ENCODE results near the gene FSD1. TPM values are rescaled to one million over a fixed set of nuclear protein-coding genes. Genes with fewer than 3 reads are reported as not detected.

FSD1 gene
- polyA plus RNA-seq: 1 to 10 TPM in 1 of 2 donors, under 1 TPM in 1; 0.19 to 1.2 TPM

DNA sequence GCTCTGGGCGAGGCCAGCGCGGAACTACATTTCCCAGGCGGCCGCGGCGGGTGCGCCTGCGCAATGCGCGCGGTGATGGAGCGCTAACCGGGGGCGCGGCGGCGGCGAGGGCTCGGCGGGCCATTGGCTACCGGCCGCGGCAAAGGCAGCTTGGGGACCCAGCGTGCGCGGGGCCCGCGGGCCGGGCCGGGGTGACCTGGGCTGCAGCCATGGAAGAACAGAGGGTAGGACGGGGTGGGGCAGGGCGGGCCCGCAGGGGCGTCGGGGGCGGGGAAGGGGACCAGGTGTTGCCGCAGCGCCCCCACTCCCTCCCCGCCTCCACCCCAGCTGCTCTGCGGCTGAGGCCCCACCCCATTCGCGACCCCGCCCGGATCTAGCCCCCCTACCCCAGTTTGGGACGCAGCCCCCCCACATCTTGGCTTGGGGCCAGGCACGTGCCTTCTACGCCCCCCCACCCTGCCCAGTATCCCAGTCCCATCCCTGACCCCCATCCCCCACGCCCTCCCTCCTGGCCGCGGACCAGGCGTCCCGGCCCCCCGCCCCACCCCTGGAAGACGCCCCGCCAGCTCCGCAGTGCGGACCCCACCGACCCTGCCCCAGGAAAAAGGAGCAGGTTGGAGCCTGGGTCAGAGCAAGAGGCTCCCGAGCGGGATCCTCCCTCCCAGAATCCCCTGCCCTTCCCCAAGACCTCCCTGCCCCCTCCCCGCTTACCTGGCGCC is at the start of gene FSD1:
Gene FSD1 (plus strand): TSS at position 61 of the 719 bp plus-strand sequence. CDS start 149 bp downstream, at position 210.
- H3K36me3 ChIP-seq (ENCODE audit: control insufficient read depth in 2 of 2, insufficient read depth in 2 of 2, low read length in 1 of 2): no peaks in the 10 kb centered on the region
- H3K4me3 ChIP-seq (ENCODE audit: low read depth in 1 of 2, low read length in 2 of 2): no peak within 1 kb of the TSS
- no peak within 1 kb of the TSS for H3K27ac ChIP-seq (ENCODE audit: low read depth in 2 of 2, low read length in 1 of 2)
- H3K4me1 ChIP-seq (ENCODE audit: control insufficient read depth in 2 of 2, insufficient read depth in 2 of 2, low read length in 1 of 2): no peaks in the 10 kb centered on the region
- WGBS, 2 donors: 5 to 6% methylated on average over 36 to 63 of the region's 63 CpGs
- no peaks in the 10 kb centered on the region for H3K27me3 ChIP-seq (ENCODE audit: control insufficient read depth in 1 of 2, insufficient read depth in 2 of 2, low read length in 2 of 2)
- no peaks in the 10 kb centered on the region for H3K9me3 ChIP-seq (ENCODE audit: control insufficient read depth in 2 of 2, insufficient read depth in 1 of 2, low read depth in 1 of 2, low read length in 1 of 2)

DNA sequence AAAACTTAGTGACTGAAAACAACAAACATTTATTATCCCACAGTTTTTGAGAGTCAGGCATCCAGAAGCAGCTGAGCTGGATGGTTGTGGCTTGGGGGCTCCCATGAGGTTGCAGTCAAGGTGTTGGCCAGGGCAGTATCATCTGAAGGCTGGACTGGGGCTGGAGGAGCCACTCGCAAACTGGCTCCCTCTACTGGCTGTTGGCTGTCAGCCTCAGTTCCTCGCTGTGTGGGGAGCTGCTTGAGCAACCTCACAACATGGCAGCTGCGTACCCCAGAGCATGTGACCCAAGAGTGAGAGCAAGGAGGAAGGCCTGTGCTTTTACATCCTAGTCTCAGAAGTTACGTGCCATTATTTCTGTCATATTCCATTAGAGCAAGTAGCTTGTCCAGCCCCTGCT is 47.8 kb upstream of the FSD1 start:
- no peaks in the 10 kb centered on the region for H3K27me3 ChIP-seq (ENCODE audit: control insufficient read depth in 1 of 2, insufficient read depth in 2 of 2, low read length in 2 of 2)
- peaks cover 0 to 6% of the 10 kb centered on the region in 2 donors for H3K9me3 ChIP-seq (ENCODE audit: control insufficient read depth in 2 of 2, insufficient read depth in 1 of 2, low read depth in 1 of 2, low read length in 1 of 2)
- peaks cover 20 to 50% of the 10 kb centered on the region in 2 donors for H3K36me3 ChIP-seq (ENCODE audit: control insufficient read depth in 2 of 2, insufficient read depth in 2 of 2, low read length in 1 of 2)
- no peaks in the 10 kb centered on the region for H3K4me1 ChIP-seq (ENCODE audit: control insufficient read depth in 2 of 2, insufficient read depth in 2 of 2, low read length in 1 of 2)
- 97 to 99% methylated on average over 4 of the region's 4 CpGs for WGBS, 2 donors
- no peak overlapping the region for H3K27ac ChIP-seq (ENCODE audit: low read depth in 2 of 2, low read length in 1 of 2)
- H3K4me3 ChIP-seq (ENCODE audit: low read depth in 1 of 2, low read length in 2 of 2): no peak overlapping the region

GRCh38 chr19:4257025-4257424 is 47.4 kb upstream of the FSD1 start:
- Histone ChIP-seq H3K36me3 (ENCODE audit: control insufficient read depth in 2 of 2, insufficient read depth in 2 of 2, low read length in 1 of 2) (peaks cover 20 to 52% of the 10 kb centered on the region in 2 donors), H3K27ac (ENCODE audit: low read depth in 2 of 2, low read length in 1 of 2) (no peak overlapping the region), H3K9me3 (ENCODE audit: control insufficient read depth in 2 of 2, insufficient read depth in 1 of 2, low read depth in 1 of 2, low read length in 1 of 2) (peaks cover 0 to 6% of the 10 kb centered on the region in 2 donors), H3K27me3 (ENCODE audit: control insufficient read depth in 1 of 2, insufficient read depth in 2 of 2, low read length in 2 of 2) (no peaks in the 10 kb centered on the region), H3K4me3 (ENCODE audit: low read depth in 1 of 2, low read length in 2 of 2) (no peak overlapping the region), H3K4me1 (ENCODE audit: control insufficient read depth in 2 of 2, insufficient read depth in 2 of 2, low read length in 1 of 2) (no peaks in the 10 kb centered on the region)
- 89 to 97% methylated on average over 6 of the region's 6 CpGs for WGBS, 2 donors

GRCh38 chr19:4258181-4258580 is 46.2 kb upstream of the FSD1 start:
- Histone ChIP-seq H3K4me3 (ENCODE audit: low read depth in 1 of 2, low read length in 2 of 2) (no peak overlapping the region), H3K36me3 (ENCODE audit: control insufficient read depth in 2 of 2, insufficient read depth in 2 of 2, low read length in 1 of 2) (peaks cover 17 to 54% of the 10 kb centered on the region in 2 donors), H3K4me1 (ENCODE audit: control insufficient read depth in 2 of 2, insufficient read depth in 2 of 2, low read length in 1 of 2) (no peaks in the 10 kb centered on the region), H3K9me3 (ENCODE audit: control insufficient read depth in 2 of 2, insufficient read depth in 1 of 2, low read depth in 1 of 2, low read length in 1 of 2) (peaks cover 0 to 6% of the 10 kb centered on the region in 2 donors), H3K27ac (ENCODE audit: low read depth in 2 of 2, low read length in 1 of 2) (no peak overlapping the region), H3K27me3 (ENCODE audit: control insufficient read depth in 1 of 2, insufficient read depth in 2 of 2, low read length in 2 of 2) (no peaks in the 10 kb centered on the region)
- WGBS, 2 donors: 94 to 96% methylated on average over 27 to 28 of the region's 28 CpGs

- Histone ChIP-seq H3K4me3 (ENCODE audit: low read depth in 1 of 2, low read length in 2 of 2) (no peak overlapping the region), H3K4me1 (ENCODE audit: control insufficient read depth in 2 of 2, insufficient read depth in 2 of 2, low read length in 1 of 2) (no peaks in the 10 kb centered on the region), H3K36me3 (ENCODE audit: control insufficient read depth in 2 of 2, insufficient read depth in 2 of 2, low read length in 1 of 2) (peaks cover 9 to 49% of the 10 kb centered on the region in 2 donors), H3K27ac (ENCODE audit: low read depth in 2 of 2, low read length in 1 of 2) (no peak overlapping the region), H3K9me3 (ENCODE audit: control insufficient read depth in 2 of 2, insufficient read depth in 1 of 2, low read depth in 1 of 2, low read length in 1 of 2) (peaks cover 0 to 6% of the 10 kb centered on the region in 2 donors), H3K27me3 (ENCODE audit: control insufficient read depth in 1 of 2, insufficient read depth in 2 of 2, low read length in 2 of 2) (no peaks in the 10 kb centered on the region)
- WGBS, 2 donors: 90 to 94% methylated on average over 11 of the region's 11 CpGs
These were observed 43.7 kb upstream of the FSD1 start for GRCh38 chr19:4260613-4261191.

DNA sequence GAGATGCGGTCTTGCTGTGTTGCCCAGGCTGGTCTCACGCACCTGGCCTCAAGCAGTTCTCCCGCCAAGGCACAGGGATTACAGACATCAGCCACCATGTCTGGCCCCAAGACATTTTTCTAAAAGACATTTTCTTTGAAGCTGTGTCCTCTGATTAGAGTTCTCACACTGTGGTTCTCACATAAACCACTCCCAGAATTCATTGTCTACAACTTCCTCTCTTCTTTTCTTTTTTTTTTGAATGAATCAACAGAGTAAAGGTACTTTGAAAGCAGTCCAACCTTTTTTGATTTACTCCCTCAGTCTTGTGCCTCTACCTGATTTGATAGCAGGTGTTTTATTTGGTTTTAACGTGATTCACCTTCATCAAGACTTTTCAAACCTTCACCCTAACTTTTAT is 39.6 kb upstream of the FSD1 start:
- no peak overlapping the region for H3K27ac ChIP-seq (ENCODE audit: low read depth in 2 of 2, low read length in 1 of 2)
- H3K9me3 ChIP-seq (ENCODE audit: control insufficient read depth in 2 of 2, insufficient read depth in 1 of 2, low read depth in 1 of 2, low read length in 1 of 2): peaks cover 0 to 4% of the 10 kb centered on the region in 2 donors
- peaks cover 5 to 46% of the 10 kb centered on the region in 2 donors for H3K36me3 ChIP-seq (ENCODE audit: control insufficient read depth in 2 of 2, insufficient read depth in 2 of 2, low read length in 1 of 2)
- no peaks in the 10 kb centered on the region for H3K4me1 ChIP-seq (ENCODE audit: control insufficient read depth in 2 of 2, insufficient read depth in 2 of 2, low read length in 1 of 2)
- H3K4me3 ChIP-seq (ENCODE audit: low read depth in 1 of 2, low read length in 2 of 2): no peak overlapping the region
- H3K27me3 ChIP-seq (ENCODE audit: control insufficient read depth in 1 of 2, insufficient read depth in 2 of 2, low read length in 2 of 2): no peaks in the 10 kb centered on the region
- WGBS, 2 donors: 51 to 56% methylated on average over 4 of the region's 4 CpGs

DNA sequence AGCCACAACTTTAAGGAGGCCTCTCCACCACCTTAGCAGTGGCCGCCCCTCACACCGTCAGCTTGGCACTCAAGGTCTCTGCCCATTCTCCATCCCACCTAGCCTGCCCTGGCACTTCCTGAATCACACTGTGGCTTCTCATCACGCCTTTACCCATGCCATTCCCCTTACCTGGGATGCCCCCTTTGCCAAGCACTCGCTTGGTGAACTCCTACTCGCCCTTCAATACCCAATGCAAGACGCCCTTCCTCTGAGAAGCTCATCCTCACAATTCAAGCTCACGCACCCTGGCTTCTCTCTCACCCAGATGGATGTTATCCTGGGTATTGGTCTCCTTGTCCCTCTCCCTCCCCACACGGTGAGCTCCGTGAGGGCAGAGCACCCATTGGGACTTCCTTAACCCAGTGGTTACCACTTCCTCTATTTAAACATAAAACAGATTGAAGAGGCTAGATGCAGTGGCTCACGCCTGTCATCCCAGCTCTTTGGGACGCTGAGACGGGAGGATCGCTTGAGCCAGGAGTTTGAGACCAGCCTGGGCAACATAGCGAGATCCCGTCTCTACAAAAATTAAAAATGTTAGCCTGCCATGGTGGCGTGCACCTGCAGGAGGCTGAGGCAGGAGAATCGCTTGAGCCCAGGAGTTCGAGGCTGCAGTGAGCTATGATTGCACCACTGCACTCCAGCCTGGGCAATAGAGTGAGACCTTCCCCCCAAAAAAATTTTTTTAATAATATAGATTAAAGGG is 38.0 kb upstream of the FSD1 start:
- H3K9me3 ChIP-seq (ENCODE audit: control insufficient read depth in 2 of 2, insufficient read depth in 1 of 2, low read depth in 1 of 2, low read length in 1 of 2): peaks cover 0 to 4% of the 10 kb centered on the region in 2 donors
- no peak overlapping the region for H3K4me3 ChIP-seq (ENCODE audit: low read depth in 1 of 2, low read length in 2 of 2)
- H3K27ac ChIP-seq (ENCODE audit: low read depth in 2 of 2, low read length in 1 of 2): no peak overlapping the region
- 91 to 92% methylated on average over 18 of the region's 18 CpGs for WGBS, 2 donors
- no peaks in the 10 kb centered on the region for H3K4me1 ChIP-seq (ENCODE audit: control insufficient read depth in 2 of 2, insufficient read depth in 2 of 2, low read length in 1 of 2)
- peaks cover 5 to 36% of the 10 kb centered on the region in 2 donors for H3K36me3 ChIP-seq (ENCODE audit: control insufficient read depth in 2 of 2, insufficient read depth in 2 of 2, low read length in 1 of 2)
- H3K27me3 ChIP-seq (ENCODE audit: control insufficient read depth in 1 of 2, insufficient read depth in 2 of 2, low read length in 2 of 2): no peaks in the 10 kb centered on the region

DNA sequence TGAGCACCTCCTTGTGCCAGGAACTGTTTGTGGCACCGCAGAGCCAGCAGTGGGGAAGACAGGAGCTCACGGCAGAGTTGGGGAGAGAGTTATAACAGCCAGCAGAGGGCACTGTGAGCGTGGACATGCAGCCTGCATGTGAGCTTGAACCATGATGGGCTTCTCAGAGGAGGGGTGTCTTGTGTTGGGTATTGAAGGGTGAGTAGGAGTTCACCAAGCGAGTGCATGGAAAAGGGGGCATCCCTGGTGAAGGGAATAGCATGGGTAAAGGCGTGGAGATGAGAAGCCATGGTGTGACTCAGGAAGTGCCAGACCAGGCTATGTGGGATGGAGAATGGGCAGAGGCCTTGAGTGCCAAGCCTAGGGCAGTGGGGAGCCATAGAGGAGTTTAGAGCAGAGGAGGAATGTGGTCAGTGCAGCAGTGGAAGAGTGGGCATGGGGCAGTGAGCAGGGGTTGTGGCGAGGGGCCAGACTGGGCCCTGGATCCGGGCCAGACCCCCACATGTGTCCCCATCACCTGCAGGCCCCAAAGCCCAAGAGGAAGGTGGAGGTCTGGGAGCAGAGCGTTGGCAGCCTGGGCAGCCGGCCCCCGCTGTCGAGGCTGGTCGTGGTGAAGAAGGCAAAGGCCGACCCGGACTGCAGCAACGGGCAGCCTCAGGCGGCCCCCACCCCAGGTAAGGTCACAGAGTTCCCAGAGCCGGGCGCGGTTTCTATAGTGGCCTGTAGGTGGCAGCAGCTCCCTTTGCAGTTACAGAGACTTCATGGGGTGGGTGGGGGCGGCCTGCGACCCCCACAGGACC is 37.1 kb upstream of the FSD1 start:
- Histone ChIP-seq H3K4me1 (ENCODE audit: control insufficient read depth in 2 of 2, insufficient read depth in 2 of 2, low read length in 1 of 2) (no peaks in the 10 kb centered on the region), H3K9me3 (ENCODE audit: control insufficient read depth in 2 of 2, insufficient read depth in 1 of 2, low read depth in 1 of 2, low read length in 1 of 2) (peaks cover 0 to 4% of the 10 kb centered on the region in 2 donors), H3K27ac (ENCODE audit: low read depth in 2 of 2, low read length in 1 of 2) (no peak overlapping the region), H3K27me3 (ENCODE audit: control insufficient read depth in 1 of 2, insufficient read depth in 2 of 2, low read length in 2 of 2) (no peaks in the 10 kb centered on the region), H3K36me3 (ENCODE audit: control insufficient read depth in 2 of 2, insufficient read depth in 2 of 2, low read length in 1 of 2) (peaks cover 8 to 34% of the 10 kb centered on the region in 2 donors), H3K4me3 (ENCODE audit: low read depth in 1 of 2, low read length in 2 of 2) (no peak overlapping the region)
- 42 to 44% methylated on average over 21 of the region's 21 CpGs for WGBS, 2 donors

All from esophagus (tissue), 2 donors.